OCI-LY1 (cell line): ENCODE results near the gene CAB39.

Source experiments
- H2AFZ ChIP-seq: fragments of 200-600 bp; sonication (generic), shearing (Covaris generic); 2 replicates; pipeline ENCODE4 v1.6.0; 2014; ENCODE audit warnings: antibody characterized with exemption, mild to moderate bottlenecking, low read length
- H3F3A ChIP-seq: fragments of 200-600 bp; sonication (generic), shearing (Covaris generic); 2 replicates; pipeline ENCODE4 v1.6.0; 2014; ENCODE audit warnings: mild to moderate bottlenecking, antibody characterized with exemption, low read length, moderate library complexity; ENCODE audit not compliant: insufficient read depth
- H3K27ac ChIP-seq: fragments of 200-600 bp; sonication (generic); 2 replicates; pipeline ENCODE4 v1.5.1; 2014; ENCODE audit warnings: low read length, mixed run types, mild to moderate bottlenecking, low read depth; ENCODE audit not compliant: poor library complexity, severe bottlenecking
- H3K27me3 ChIP-seq: fragments of 200-600 bp; sonication (generic); 2 replicates; pipeline ENCODE4 v1.6.0; 2014; ENCODE audit warnings: antibody characterized with exemption, mild to moderate bottlenecking, low read length, moderate library complexity; ENCODE audit not compliant: insufficient read depth
- H3K36me3 ChIP-seq: fragments of 200-600 bp; sonication (generic); 2 replicates; pipeline ENCODE4 v1.6.1; 2014; ENCODE audit warnings: mild to moderate bottlenecking, antibody characterized with exemption, low read length, moderate library complexity, mixed read lengths; ENCODE audit not compliant: insufficient read depth
- H3K4me1 ChIP-seq: fragments of 200-600 bp; sonication (generic); 2 replicates; pipeline ENCODE4 v1.5.1; 2014; ENCODE audit warnings: mild to moderate bottlenecking, low read length, moderate library complexity; ENCODE audit not compliant: insufficient read depth, severe bottlenecking
- H3K4me2 ChIP-seq: fragments of 200-600 bp; sonication (generic), shearing (Covaris generic); 2 replicates; pipeline ENCODE4 v1.6.1; 2014; ENCODE audit warnings: low read length
- H3K4me3 ChIP-seq: fragments of 200-600 bp; sonication (generic); 2 replicates; pipeline ENCODE4 v1.5.1; 2014; ENCODE audit warnings: low read length, low read depth, mild to moderate bottlenecking, mixed read lengths; ENCODE audit not compliant: poor library complexity, severe bottlenecking
- H3K79me2 ChIP-seq: fragments of 200-600 bp; shearing (Covaris generic); 2 replicates; pipeline ENCODE4 v1.6.1; 2016; ENCODE audit warnings: mixed run types, low read length, mixed read lengths; ENCODE audit not compliant: insufficient read depth
- H3K9ac ChIP-seq: fragments of 200-600 bp; sonication (generic), shearing (Covaris generic); 2 replicates; pipeline ENCODE4 v1.6.1; 2014; ENCODE audit warnings: mild to moderate bottlenecking, low read length, mixed read lengths
- H3K9me2 ChIP-seq: fragments of 200-600 bp; sonication (generic), shearing (Covaris generic); 2 replicates; pipeline ENCODE4 v1.6.1; 2014; ENCODE audit warnings: low read depth, mild to moderate bottlenecking, low read length, mixed read lengths
- H3K9me3 ChIP-seq: fragments of 200-600 bp; shearing (Covaris generic); 2 replicates; pipeline ENCODE4 v1.6.1; 2014; ENCODE audit warnings: low read length, mixed read lengths
- H4K20me1 ChIP-seq: fragments of 200-600 bp; sonication (generic), shearing (Covaris generic); 2 replicates; pipeline ENCODE4 v1.6.0; 2016; ENCODE audit warnings: mild to moderate bottlenecking, low read length; ENCODE audit not compliant: insufficient read depth
- CTCF ChIP-seq: fragments of 200-600 bp; sonication (generic), shearing (Covaris generic); IDR thresholded peaks from 2 replicates; pipeline ENCODE4 v1.5.1; 2017; ENCODE audit warnings: mild to moderate bottlenecking, antibody characterized with exemption, low read length, moderate library complexity, mixed read lengths
- EZH2 ChIP-seq: fragments of 200-600 bp; sonication (generic), shearing (Covaris generic); IDR thresholded peaks from 2 replicates; pipeline ENCODE4 v1.8.0; 2017; ENCODE audit warnings: borderline replicate concordance, mixed run types, mild to moderate bottlenecking, antibody characterized with exemption, low read length, moderate library complexity, mixed read lengths

CAB39 gene

GRCh38 chr2:230671117-230671516 is 41.5 kb upstream of the CAB39 start:
- no peaks in the 10 kb centered on the region for H3K9me3 ChIP-seq
- H3K4me2 ChIP-seq: no peak overlapping the region
- no peaks in the 10 kb centered on the region for H3K9me2 ChIP-seq
- no peak overlapping the region for H3K4me3 ChIP-seq
- no peak overlapping the region for H2AFZ ChIP-seq
- H3K27me3 ChIP-seq: no peaks in the 10 kb centered on the region
- H3K79me2 ChIP-seq: no peaks in the 10 kb centered on the region
- no peak overlapping the region for H3K9ac ChIP-seq
- no peak for TF ChIP-seq CTCF
- TF ChIP-seq EZH2: no peak
- H4K20me1 ChIP-seq: no peaks in the 10 kb centered on the region
- no peak overlapping the region for H3K27ac ChIP-seq
- H3K36me3 ChIP-seq: no peaks in the 10 kb centered on the region
- H3F3A ChIP-seq: no peaks in the 10 kb centered on the region
- peaks cover 22% of the 10 kb centered on the region for H3K4me1 ChIP-seq

- Histone ChIP-seq H3K4me3 (no peak overlapping the region), H3K4me2 (no peak overlapping the region), H3K27me3 (no peaks in the 10 kb centered on the region), H3K79me2 (no peaks in the 10 kb centered on the region), H3F3A (no peaks in the 10 kb centered on the region), H2AFZ (no peak overlapping the region), H3K9me2 (no peaks in the 10 kb centered on the region), H3K36me3 (no peaks in the 10 kb centered on the region), H4K20me1 (no peaks in the 10 kb centered on the region), H3K4me1 (peaks cover 15% of the 10 kb centered on the region), H3K27ac (no peak overlapping the region), H3K9me3 (no peaks in the 10 kb centered on the region), H3K9ac (no peak overlapping the region)
- TF ChIP-seq CTCF: no peak
- TF ChIP-seq EZH2: no peak
These were observed 39.8 kb upstream of the CAB39 start for GRCh38 chr2:230672836-230673235.

GRCh38 chr2:230674401-230674800 is 38.2 kb upstream of the CAB39 start:
- H3K4me2 ChIP-seq: no peak overlapping the region
- H2AFZ ChIP-seq: no peak overlapping the region
- H3K79me2 ChIP-seq: no peaks in the 10 kb centered on the region
- no peaks in the 10 kb centered on the region for H3K27me3 ChIP-seq
- H3K27ac ChIP-seq: no peak overlapping the region
- H3K4me3 ChIP-seq: no peak overlapping the region
- H3K9ac ChIP-seq: no peak overlapping the region
- H3K4me1 ChIP-seq: peaks cover under 1% of the 10 kb centered on the region
- TF ChIP-seq EZH2: no peak
- no peak for TF ChIP-seq CTCF
- H3K9me3 ChIP-seq: no peaks in the 10 kb centered on the region
- no peaks in the 10 kb centered on the region for H3K36me3 ChIP-seq
- no peaks in the 10 kb centered on the region for H4K20me1 ChIP-seq
- H3F3A ChIP-seq: no peaks in the 10 kb centered on the region
- H3K9me2 ChIP-seq: no peaks in the 10 kb centered on the region
